ENCODE measurements around the gene PPP1R12C.

Gene PPP1R12C

GRCh38 chr19:55146078-55146704, 28.8 kb upstream of the PPP1R12C start:
- no peak for DNase-seq

DNA sequence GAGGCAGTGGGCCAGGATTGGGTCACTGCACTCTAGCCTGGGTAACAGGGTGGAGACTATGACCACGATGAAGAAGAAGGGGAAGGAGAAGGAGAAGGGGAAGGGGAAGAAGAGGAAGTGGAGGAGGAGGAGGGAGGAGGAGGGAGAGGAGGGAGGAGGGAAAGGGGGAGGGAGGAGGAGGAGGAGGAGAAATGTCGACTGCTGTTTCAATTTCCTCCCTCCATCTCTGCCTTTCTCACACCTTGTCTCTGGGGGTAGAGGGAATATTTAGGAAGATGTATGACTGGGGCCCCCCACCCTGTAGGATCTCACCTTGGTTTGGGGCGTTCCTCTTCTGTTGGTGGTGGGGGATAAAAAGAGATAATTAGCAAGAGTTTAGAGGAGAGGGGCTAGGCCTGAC, 27.8 kb upstream of the PPP1R12C start:
- no peak for DNase-seq

DNA sequence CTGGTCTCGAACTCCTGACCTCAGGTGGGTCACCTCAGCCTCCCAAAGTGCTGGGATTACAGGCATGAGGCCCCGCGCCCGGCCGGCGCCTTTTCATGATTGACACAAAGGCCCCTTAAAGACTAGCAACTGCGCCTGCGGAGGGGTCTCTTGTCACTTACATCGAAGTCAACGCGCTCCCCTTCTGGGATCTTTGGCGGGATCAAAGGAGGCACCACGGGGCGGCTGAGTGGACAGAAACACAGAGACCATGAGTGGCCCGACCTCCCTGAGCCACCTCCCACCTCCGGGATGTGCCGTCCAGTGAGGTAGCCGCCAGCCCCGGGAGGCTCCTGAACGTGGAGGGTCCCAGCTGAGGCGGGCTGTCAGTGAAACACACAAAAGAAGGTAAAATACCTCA, 24.3 kb upstream of the PPP1R12C start:
- DNase-seq = no peak

DNA sequence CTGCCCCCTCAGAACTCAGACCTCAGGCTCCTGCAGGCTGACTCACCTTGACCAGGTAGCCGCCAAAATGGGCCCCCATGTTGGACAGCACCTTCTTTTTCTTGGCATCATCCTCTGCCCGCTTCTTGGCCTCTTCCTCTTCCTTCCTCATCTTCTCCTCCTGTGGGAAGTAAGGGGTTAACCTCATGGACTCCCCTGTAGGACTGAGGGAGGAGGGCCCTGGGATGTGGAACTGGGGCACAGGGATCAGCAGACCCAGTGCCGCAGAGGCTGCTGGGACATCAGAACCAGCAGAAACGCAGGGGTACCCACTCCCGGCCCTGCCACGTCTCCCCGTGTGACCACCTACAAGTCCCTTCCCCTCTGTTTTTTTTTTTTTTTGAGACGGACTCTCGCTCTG, 20.5 kb upstream of the PPP1R12C start:
- DNase-seq = no peak

- no peak for DNase-seq
Observed at GRCh38 chr19:55136399-55137102, 19.1 kb upstream of the PPP1R12C start.

GRCh38 chr19:55134736-55135135, 17.3 kb upstream of the PPP1R12C start:
- no peak for DNase-seq

- no peak for DNase-seq
Observed at GRCh38 chr19:55133639-55134444, 16.4 kb upstream of the PPP1R12C start.

DNA sequence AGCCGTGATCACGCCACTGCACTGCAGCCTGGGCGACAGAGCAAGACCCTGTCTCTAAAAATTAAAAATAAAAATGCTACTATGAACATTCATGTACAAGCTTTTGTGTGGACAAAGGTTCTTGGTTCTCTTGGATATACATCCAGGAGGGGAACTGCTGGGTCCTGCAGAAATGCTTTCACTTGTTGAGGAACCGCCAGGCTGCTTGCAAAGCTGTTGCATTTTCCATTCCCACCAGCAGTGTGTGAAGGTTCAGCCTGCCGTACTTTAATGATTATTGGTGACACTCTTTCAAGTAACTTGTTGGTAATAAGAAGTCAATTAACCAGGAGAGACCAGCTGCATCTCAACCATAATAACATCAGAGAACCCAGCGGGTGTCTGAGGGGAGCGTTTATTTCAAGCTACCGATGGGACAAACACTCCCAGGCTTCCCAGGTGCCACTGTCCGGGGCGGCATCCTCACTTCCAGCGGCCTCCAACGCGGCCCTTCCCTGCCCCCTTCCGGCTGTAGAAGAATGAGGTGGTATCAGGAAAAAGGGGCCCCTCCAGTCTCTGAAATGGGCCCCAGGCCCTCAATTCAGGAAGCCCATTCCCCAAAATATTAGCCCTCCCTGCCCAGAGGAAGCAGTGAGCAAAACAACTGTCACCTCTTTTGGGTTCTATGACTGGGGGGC, 15.2 kb upstream of the PPP1R12C start:
- DNase-seq = no peak

DNA sequence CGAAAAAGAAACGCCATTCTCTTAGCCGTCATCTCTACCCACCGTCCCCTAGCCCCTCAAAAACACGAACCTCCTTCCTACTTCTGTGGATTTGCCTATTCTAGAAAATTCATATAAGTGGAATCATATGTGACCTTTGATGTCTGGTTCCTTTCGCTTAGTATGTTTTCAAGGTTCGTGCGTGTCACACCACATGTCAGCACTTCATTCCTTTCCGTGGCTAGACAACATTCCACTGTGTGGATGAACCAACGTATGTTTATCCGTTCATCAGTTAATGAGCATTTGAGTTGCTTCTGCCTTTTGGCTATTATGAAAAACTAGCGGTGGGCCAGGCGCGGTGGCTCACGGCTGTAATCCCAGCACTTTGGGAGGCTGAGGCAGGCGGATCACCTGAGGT, 14.0 kb upstream of the PPP1R12C start:
- no peak for DNase-seq

GRCh38 chr19:55119053-55119452, 1.6 kb upstream of the PPP1R12C start:
- DNase-seq = no peak

DNA sequence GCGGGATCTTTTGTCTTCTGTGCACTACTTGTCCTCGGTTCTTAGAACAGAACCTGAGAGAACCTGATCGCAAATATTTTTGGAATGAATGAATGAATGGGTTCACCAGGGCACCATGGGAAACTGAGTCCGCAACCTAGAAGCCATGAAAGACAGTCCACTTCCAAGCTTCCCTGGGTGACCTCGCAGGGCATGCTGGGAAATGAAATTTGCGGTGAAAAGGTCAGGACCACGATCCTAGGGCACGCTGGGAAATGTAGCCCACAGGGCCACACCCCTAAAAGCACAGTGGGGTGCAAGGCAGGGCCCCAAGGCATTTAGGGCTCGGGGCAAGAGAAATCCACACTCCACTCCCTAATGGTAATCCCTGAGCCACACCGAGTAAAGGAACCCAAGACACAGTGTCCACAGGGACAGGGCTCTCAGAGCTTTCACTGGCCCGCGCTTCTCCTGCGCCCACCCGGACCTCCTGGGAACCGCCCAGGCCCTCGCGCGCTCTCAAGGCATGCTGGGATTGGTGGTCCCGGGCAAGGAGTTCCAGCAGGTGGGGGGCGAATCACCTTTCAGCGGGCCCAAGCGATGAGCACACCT, 1.1 kb upstream of the PPP1R12C start:
- no peak for DNase-seq

- DNase-seq = peak; percentile 95
Observed at GRCh38 chr19:55117663-55118391, 390 bp upstream of the PPP1R12C start.

GRCh38 chr19:55116232-55116858, 1.1 kb downstream of the PPP1R12C start:
- DNase-seq = no peak

GRCh38 chr19:55115446-55116065, 1.9 kb downstream of the PPP1R12C start:
- no peak for DNase-seq

DNA sequence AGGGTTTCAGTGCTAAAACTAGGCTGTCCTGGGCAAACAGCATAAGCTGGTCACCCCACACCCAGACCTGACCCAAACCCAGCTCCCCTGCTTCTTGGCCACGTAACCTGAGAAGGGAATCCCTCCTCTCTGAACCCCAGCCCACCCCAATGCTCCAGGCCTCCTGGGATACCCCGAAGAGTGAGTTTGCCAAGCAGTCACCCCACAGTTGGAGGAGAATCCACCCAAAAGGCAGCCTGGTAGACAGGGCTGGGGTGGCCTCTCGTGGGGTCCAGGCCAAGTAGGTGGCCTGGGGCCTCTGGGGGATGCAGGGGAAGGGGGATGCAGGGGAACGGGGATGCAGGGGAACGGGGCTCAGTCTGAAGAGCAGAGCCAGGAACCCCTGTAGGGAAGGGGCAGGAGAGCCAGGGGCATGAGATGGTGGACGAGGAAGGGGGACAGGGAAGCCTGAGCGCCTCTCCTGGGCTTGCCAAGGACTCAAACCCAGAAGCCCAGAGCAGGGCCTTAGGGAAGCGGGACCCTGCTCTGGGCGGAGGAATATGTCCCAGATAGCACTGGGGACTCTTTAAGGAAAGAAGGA, 2.8 kb downstream of the PPP1R12C start:
- DNase-seq = no peak

- DNase-seq = no peak
Observed at GRCh38 chr19:55113570-55114039, 3.8 kb downstream of the PPP1R12C start.

- DNase-seq = no peak
Observed at GRCh38 chr19:55112777-55113569, 4.5 kb downstream of the PPP1R12C start.

DNA sequence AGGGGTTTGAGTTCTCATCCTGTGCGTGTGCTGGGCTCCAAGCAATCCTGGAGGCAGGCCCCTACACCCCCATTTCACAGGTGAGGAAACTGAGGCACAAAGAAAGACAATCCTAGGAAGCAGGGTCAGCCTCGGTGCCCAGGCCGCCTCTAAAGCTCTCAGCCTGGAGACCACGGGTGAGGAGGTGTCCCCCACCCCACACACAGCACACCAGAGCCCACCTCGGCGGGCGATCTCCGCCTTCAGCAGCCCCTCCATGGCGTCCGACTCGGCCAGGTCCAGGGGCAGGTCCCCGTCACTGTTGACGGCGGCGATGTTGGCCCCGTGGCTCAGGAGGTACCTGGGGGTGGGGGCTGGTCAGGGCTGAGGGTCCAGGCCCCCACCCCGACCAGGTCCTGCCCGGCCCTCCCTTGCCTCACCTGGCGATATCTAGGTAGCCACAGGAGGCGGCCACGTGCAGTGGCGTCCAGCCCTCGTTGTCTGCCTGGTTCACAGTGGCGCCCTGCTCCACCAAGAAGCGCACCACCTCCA, 5.1 kb downstream of the PPP1R12C start:
- no peak for DNase-seq

DNA sequence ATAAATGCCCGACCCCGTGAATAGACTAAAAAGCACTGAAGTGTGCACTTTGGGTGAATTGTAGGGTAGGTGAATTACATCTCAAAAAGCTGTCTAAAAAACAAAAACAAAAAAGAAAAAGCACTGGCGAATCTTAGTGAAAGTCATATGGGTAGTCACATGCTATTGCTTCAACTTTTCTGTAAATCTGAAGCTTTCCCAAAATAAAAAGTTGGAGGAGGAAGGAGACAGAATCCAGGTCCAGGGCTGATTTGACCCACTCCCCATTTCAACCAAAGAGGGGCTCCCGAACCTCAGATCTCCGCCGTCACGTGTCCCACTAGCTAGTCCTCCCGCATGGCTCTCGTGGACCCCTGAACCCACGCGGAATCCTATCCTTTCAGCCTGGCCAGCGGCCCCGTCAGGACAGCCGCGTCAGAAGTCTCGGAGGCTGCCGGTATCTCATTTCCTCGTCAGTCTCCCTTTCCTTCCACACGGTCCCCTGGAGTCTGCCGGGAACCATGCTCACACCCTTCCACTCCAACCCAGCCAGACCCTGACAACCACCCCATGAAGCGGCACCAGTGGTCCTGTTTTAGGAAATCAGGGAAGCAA, 6.1 kb downstream of the PPP1R12C start:
- no peak for DNase-seq

Measured in DMS 273 treated with DMSO at 0.1 percent for 48 hours (cell line).